Hematopoietic multipotent progenitor cell treated with erythropoietin and hydrocortisone succinate and interleukin-3 and kit ligand, for 17 days (in vitro differentiated cells): ENCODE data around the gene ARFGAP2.
"Not testable (repeated sequence)": the region's sequence is repeated elsewhere in the genome, so short reads cannot be mapped to it uniquely, and the experiment has no call there.

Experiments
- DNase-seq: peaks from one replicate; pipeline ENCODE4 v3.0.0-alpha.2; 2015; ENCODE audit warnings: low spot score

Gene ARFGAP2

DNA sequence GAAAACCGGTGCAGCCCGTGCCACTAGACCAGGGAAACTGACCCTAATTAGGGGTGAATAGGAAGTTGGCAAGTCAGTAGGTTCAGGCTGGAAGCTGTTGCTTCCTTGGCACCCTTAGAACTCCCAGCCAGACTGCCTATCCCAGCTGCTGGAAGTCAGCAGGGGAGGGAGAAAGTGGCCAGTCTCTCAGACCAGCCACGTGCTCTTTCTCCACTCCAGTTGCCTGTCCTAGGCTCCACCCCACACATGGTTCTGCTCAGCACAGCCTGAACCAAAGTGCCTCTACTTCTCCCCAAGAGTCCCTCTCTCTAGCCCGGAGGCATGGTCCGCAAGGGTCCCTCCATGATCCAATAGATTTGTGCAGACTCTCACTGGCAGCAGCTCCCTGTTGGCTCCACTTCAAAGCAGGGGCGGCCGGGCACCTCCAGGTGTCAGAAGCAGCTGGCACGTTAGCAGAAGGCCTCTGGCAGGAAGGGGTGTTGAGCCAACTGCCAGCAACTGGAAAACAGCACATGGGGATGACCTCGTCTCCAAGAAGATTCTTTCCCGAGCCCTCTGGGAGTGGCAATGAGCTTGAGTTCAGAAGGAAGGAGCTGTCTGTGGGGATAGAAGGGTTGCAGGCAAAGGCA lies 27.7 kb downstream of the ARFGAP2 start:
- no peak for DNase-seq

DNA sequence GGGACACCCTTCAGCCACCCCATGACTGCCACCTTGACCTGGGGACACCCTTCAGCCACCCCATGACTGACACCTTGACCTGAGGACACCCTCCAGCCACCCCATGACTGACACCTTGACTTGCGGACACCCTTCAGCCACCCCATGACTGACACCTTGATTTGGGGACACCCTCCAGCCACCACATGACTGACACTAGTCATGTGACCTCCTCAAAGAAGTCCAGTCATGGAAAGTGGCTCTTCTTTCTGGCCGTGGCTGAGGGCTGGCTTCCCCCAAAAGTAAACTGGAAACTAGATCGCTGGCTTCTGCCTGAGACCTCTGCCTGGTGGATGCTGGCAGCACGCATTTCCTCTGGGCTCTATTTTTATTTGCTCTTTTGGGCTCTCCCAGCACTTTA lies 28.4 kb downstream of the ARFGAP2 start:
- no peak for DNase-seq

DNA sequence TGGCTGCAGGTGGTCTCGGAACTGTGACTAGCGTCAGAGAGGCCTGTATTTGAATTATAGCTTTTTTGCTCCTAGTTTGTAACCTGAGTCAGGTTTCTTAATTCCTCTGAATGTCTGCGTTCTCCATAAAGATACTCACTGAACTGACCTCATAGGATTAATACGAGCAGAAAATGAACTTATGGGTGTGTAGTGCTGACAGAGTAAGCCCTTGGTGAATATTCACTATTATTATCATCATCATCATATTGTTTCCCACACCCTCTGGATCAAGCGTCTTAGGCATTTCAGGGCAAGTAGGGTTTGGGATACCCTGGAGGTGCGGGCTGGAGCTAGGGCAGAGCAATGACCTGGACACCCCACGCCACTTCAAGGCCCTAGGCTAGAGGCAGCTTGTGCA lies 29.0 kb downstream of the ARFGAP2 start:
- DNase-seq: no peak

DNA sequence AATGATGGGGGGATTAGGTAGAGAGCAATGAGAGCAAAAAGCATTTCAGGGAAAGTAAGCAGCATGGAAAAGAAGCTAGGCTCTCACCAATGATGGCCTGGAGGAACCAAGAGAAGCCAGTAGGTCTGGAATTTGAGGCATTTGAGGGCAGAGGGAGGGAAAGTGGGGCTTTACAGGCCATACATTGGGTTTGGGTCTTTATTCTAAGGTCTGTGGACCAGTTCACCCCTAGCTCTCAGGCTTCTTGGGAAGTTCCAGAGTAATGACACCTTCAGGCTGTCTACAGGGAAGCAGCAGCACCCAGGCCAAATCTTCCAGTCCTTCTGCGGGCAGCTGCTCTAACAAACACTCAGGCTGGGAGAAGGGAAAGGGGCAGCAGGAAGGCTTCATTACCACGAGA lies 29.4 kb downstream of the ARFGAP2 start:
- DNase-seq: no peak

DNA sequence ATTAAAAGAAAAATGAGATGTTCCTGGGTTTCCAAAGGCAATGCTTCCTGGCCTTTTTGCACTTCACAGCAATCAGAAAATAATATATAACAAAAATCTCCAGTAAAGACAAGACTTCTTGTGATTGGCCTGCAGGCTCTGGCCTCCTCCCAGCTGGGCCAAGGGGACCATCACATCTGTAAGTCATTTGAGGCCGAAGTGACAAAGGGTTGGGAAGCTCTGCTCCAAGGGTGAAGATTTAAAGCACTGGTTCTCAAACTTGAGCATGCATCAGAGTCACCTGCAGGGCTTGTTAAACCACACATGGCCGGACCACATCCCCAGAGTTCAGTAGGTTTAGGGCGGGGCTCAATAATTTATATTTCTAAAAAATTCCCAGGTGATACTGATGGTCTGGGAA lies 32.1 kb downstream of the ARFGAP2 start:
- DNase-seq: no peak

DNA sequence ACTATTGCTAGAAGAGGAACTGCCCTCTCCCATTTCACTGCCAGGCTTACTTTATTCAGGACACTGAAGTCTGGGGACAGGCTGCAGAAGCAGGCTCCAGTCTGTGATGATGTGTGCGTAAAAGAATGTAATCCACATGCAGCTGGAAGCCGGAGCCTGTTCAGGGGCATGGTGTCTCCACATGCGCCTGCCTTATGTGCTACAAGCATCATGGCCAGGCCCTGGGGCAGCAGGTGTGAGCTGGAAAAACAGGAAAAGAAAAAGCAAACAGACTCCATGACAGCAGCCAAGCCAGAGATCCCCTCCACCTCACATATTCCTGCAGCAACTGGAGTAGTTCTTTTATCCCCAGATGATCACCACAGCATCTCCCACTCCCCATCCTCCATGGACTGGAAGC lies 33.4 kb downstream of the ARFGAP2 start:
- no peak for DNase-seq

- DNase-seq: no peak
Observed at GRCh38 chr11:47139878-47140277, 36.8 kb downstream of the ARFGAP2 start.

GRCh38 chr11:47137476-47137875 lies 39.2 kb downstream of the ARFGAP2 start:
- no peak for DNase-seq

DNA sequence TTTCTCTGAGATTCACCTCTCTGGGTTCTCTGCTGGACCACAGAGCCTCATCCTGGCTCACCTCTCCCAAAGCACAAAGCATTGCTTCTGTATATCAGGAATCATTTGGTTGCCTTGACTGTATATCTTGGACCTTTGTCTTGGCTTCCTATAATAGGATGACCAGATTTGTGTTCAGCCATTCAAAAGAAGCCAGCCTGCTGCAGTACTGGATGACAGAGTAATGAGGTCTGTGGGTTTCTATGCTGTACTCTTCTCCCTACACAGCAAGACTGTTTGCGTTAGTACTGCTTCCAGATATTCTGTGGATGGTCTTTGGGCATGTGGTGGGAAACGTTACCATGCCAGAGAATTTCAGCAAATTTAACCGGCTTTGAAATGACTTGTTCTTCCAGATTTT lies 39.8 kb downstream of the ARFGAP2 start:
- no peak for DNase-seq

- DNase-seq: no peak
Observed at GRCh38 chr11:47136327-47136726, 40.4 kb downstream of the ARFGAP2 start.

DNA sequence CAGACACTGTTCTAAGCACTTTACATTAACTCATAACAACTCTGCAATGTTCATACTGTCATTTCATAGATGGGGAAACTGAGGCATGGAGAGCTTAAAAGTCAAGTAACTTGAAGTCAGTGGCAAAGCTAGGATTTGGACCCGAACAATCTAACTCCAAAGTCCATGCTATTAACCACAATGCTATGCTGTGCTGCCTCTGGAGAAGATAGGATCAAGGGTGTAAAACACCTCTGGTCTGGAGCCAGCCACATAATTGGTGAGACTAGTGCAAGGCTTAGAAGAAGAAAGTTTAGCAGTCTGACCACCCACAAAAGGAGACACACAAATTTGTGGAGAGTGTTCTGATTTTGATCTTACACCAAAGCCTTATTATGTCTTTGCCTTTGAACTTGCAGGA lies 43.7 kb downstream of the ARFGAP2 start:
- DNase-seq: no peak

- DNase-seq: no peak
Observed at GRCh38 chr11:47132490-47132889, 44.2 kb downstream of the ARFGAP2 start.

- no peak for DNase-seq
Observed at GRCh38 chr11:47131136-47131535, 45.5 kb downstream of the ARFGAP2 start.

- DNase-seq: no peak
Observed at GRCh38 chr11:47130543-47130942, 46.1 kb downstream of the ARFGAP2 start.

- DNase-seq: no peak
Observed at GRCh38 chr11:47127213-47127612, 49.5 kb downstream of the ARFGAP2 start.

DNA sequence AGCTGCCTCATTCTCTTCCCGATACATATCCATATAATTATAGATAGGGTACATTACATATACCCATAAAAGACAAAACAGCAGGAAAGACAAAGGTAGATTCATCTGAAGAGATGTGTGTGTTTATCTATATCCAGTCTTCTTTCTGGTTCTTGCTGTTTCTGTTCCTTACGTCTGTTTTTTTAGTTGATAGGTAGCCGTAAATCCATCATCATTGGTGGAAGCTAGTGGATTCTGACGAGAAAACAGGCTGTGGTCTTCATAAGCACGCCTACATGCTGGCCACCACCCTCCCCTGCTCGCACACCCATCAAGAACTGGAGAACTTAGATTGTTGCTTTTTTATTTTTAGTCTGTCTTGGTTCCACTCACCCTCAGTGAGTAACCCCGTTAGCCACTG lies 51.6 kb downstream of the ARFGAP2 start:
- DNase-seq: no peak

DNA sequence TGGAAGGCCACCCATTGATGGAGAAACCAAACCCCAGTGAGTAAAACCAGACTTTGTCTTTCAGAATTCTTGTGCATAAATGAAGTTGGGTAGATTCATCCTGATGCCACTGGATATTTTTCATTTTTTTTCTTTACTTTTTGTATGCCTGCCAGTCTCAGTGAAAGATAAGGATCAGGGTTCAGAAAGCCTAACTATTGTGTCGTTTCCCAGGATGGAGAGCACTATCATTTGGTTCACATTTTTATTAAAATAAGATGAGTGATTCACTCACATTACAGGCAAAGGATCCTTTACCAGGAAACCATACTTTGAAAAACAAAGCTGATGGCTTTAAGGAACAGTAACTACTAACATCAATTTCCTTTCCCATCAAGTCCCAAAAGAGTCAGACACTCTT lies 52.0 kb downstream of the ARFGAP2 start:
- DNase-seq: no peak

DNA sequence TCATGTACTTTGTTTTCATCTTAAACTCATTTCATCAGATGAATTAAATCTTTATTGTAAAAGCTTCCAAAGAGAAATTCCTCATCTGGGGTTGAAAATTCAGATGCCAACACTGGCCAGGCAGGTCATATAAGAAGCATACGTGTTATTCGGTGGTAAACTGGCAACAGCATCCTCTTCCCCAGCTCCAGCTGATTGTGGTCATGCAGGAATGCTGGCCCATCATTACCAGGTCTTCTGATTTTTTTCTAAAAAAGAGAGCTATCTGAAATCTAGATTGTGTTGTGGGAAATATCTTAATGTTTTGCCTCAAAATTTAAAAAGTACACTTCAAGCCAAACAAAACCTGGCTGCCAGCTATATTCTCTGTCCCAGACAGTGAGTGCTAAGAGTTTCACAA lies 53.6 kb downstream of the ARFGAP2 start:
- DNase-seq: no peak

- DNase-seq: no peak
Observed at GRCh38 chr11:47121731-47122130, 54.9 kb downstream of the ARFGAP2 start.

- DNase-seq: no peak
Observed at GRCh38 chr11:47121056-47121455, 55.6 kb downstream of the ARFGAP2 start.

DNA sequence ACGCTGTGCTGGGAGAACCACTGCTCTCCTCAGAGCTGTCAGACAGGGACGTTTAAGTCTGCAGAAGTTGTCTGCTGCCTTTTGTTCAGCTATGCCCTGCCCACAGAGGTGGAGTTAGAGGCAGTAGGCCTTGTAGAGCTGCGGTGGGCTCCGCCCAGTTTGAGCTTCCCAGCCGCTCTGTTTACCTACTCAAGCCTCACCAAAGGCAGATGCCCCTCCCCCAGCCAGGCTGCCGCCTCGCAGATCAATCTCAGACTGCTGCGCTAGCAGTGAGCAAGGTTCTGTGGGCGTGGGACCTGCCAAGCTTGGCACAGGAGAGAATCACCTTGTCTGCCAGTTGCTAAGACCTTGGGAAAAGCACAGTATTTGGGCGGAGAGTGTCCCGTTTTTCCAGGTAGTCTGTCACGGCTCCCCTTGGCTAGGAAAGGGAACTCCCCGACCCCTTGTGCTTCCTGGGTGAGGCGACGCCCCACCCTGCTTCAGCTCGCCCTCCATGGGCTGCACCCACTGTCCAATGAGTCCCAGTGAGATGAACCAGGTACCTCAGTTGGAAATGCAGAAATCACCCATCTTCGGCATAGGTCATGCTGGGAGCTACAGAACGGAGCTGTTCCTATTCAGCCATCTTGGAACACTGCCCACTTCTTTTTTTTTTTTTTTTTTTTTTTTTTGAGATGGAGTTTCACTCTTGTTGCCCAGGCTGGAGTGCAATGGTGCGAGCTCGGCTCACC lies 57.6 kb downstream of the ARFGAP2 start:
- DNase-seq: not testable (repeated sequence)
